Activated CD4-positive, alpha-beta T cell treated with anti-CD3 and anti-CD28 coated beads, Interleukin-2, amount 10 ng/mL, durations not matched to agents 7 days and 5 days (primary cell): Measurements from ENCODE around the gene PRSS56. TPM values are rescaled to one million over a fixed set of nuclear protein-coding genes. Genes with fewer than 3 reads are reported as not detected.

Source experiments
- CTCF ChIA-PET: fragments of 350-600 bp; sonication (Branson Sonifier 250); formaldehyde crosslinking; loops from one replicate; lab custom pipeline; 2021; ENCODE audit warnings: antibody characterized with exemption; lab: Charles Lee
- POLR2A ChIA-PET: fragments of 350-600 bp; sonication (Branson Sonifier 250); formaldehyde crosslinking; loops from one replicate; lab custom pipeline; 2021; ENCODE audit warnings: antibody characterized with exemption; lab: Charles Lee
- DNase-seq: peaks from one replicate; pipeline ENCODE4 v3.0.0-alpha.2; 2020
- H3K27ac Mint-ChIP-seq: one replicate; pipeline ENCODE4 v1.8.0; 2021; ENCODE audit warnings: mild to moderate bottlenecking, moderate library complexity, mixed read lengths
- H3K27me3 Mint-ChIP-seq: one replicate; pipeline ENCODE4 v1.8.0; 2021; ENCODE audit warnings: mixed read lengths
- H3K36me3 Mint-ChIP-seq: one replicate; pipeline ENCODE4 v1.8.0; 2021; ENCODE audit warnings: low read depth, mixed read lengths
- H3K4me1 Mint-ChIP-seq: one replicate; pipeline ENCODE4 v1.8.0; 2021; ENCODE audit warnings: mixed read lengths
- H3K4me3 Mint-ChIP-seq: one replicate; pipeline ENCODE4 v1.8.0; 2021; ENCODE audit warnings: mild to moderate bottlenecking, moderate library complexity, mixed read lengths
- H3K9me3 Mint-ChIP-seq: one replicate; pipeline ENCODE4 v1.8.0; 2021; ENCODE audit warnings: mixed read lengths
- total RNA-seq, 2 experiments: library from RNA; stranded (reverse); gene quantifications; one replicate each; pipeline ENCODE4 v1.2.3, GENCODE V29; 2021

The PRSS56 gene
- total RNA-seq, 2 experiments from 2014 or later, result not detected

DNA sequence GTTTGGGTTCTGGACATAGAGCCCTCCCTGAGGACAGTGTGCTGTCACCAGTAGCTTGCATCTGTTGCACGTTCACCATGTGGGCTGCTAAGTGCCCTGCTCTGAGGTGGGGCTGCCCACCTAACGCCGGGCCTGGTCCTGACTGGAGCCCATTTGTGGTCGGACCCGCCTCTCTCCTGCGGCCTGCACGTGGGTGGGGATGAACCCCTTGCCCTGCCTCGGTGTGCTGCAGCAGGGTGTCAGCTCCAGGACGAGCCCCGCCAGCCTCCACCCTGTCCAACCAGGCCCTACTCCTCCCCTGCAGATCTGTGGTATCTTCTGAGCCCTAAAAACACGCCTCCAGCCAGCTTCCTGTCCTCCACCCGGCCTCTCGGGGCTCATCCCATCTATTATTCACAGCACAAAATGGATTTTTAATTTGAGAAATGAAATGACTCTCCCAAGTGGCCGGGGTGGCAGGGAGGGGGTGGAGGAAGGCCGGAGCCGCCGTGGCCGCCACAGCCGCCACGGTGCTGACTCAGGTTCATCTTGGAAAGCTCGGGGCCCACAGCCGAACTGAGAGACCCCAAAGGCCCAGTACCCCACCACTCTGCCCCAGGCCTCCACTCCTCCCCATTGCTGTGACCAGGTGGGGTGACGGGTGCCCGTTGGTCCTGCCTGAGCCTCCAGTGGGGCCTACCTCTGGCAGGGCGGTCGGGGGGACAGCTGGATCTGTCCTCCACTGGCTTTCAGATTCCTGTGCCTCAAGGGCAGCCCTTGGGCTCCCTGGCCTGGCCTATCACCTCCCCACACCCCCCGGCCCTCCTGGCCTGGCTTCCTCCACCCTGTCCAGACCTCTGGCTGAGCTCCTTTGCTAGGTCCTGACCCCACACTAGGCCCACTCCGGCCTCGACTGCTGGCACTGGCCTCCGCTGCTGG, 29.7 kb upstream of the PRSS56 start:
- H3K9me3 Mint-ChIP-seq, result no peaks in the 10 kb centered on the region
- peaks cover 23% of the 10 kb centered on the region for H3K27me3 Mint-ChIP-seq
- ChIA-PET POLR2A (no interaction called here), CTCF (interaction anchor here (1.4 kb wide), 1 partner anchor 8 kb away, joined by 3 read pairs; no protein-coding TSS in a partner anchor)
- H3K27ac Mint-ChIP-seq, result no peak overlapping the region
- DNase-seq, result no peak
- H3K4me1 Mint-ChIP-seq, result peaks cover 3% of the 10 kb centered on the region
- H3K4me3 Mint-ChIP-seq, result no peak overlapping the region
- no peaks in the 10 kb centered on the region for H3K36me3 Mint-ChIP-seq

DNA sequence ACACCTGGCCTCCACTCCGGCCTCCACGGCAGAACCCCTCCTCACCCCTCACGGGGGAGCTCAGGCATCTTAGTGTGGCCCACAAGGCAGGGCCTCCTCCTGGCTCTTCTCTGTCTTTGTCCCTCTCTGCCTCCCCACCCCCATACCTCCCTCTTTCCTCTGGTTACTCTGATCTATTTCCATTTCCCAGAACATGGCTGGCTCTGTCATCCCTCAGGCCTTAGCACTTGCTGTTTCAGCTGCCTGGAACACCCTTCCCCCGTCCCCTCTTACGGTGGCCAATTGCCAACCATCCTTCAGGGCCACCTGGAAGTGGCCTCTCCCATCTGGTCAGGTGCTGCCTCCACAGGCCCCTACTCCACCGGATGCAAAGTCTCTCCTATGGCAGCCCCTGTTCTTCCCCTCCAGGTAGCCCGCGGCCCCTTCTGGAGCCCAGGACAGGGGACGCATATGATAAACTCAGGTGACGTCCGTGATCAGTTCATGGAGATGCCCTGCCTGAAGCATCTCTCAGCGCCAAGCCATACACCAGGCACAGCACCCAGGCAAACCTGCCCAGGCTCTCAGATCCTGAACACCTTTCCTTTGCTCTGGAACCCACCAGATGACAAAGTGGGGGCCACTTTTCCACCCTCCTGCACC, 28.9 kb upstream of the PRSS56 start:
- Mint-ChIP-seq H3K9me3 (no peaks in the 10 kb centered on the region), H3K27ac (no peak overlapping the region), H3K36me3 (no peaks in the 10 kb centered on the region), H3K4me3 (no peak overlapping the region), H3K4me1 (peaks cover 3% of the 10 kb centered on the region), H3K27me3 (peaks cover 22% of the 10 kb centered on the region)
- ChIA-PET POLR2A (no interaction called here), CTCF (no interaction called here)
- no peak for DNase-seq

DNA sequence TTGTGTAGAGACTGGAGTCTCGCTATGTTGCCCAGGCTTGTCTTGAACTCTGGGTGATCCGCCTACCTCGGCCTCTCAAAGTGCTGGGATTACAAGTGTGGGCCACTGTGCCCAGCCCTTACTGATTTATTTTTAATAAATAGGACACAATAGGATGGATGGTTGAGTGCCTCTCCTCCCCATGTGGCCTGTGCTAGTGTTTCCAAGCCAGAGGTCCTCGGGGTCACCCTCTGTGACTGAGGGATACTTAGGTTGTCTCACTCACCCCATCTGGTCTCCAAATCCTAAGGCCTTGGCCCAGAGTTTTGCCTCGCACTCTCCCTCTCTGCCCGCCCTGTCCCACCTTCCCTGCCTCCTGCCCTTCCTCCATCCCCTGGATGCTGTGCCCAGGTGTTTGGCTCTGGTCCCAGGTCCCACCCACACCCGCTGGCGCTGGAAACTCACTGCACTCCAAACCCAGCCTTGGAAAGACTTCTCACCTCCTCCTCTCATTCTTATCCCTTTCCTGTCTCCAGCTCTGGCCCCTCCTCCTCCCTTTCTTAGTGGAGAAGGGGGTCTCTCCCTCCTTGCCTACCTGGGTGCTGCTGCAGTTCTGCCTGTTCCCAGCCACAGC, 27.8 kb upstream of the PRSS56 start:
- H3K36me3 Mint-ChIP-seq, result no peaks in the 10 kb centered on the region
- H3K4me3 Mint-ChIP-seq, result no peak overlapping the region
- CTCF ChIA-PET, result no interaction called here
- H3K27me3 Mint-ChIP-seq, result peaks cover 18% of the 10 kb centered on the region
- H3K27ac Mint-ChIP-seq, result no peak overlapping the region
- POLR2A ChIA-PET, result no interaction called here
- no peak for DNase-seq
- H3K4me1 Mint-ChIP-seq, result no peaks in the 10 kb centered on the region
- H3K9me3 Mint-ChIP-seq, result no peaks in the 10 kb centered on the region

DNA sequence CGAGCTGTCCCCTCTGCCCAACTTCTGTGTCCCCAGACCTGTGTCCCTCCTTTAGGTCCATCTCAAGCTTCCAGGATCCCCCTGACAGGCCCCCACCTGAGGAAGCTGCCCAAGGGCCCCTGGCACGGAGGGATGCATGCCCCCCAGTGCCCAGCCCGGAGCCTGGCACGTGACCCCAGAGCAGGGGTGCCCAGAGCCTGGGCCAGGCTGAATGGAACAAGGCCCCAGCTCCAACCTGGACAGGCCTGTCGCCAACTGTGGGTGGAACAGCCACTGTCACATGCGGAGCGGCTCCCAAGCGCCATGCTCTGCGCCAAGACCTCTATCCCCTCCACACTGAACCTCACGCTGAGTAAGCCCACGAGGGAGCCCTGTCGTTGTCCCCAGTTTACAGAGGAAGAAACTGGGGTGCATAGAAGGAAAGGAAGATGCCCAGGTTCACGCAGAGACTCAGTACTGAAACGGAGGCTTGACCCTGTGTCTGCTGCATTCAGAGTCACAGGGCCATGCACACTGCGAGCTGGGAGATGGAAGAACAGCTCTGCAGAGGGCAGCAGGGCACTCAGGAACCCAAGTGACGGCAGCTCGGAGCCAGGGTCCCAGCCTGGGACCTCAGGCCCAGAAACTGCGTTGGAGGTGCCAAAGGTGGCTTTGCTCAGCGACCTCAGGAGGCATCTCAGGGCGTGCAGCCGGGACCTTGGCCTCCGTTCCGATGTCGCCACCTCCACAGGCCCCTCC, 27.1 kb upstream of the PRSS56 start:
- Mint-ChIP-seq H3K4me3 (no peak overlapping the region), H3K9me3 (no peaks in the 10 kb centered on the region), H3K27ac (no peak overlapping the region), H3K27me3 (peaks cover 15% of the 10 kb centered on the region), H3K36me3 (no peaks in the 10 kb centered on the region), H3K4me1 (no peaks in the 10 kb centered on the region)
- POLR2A ChIA-PET, result no interaction called here
- CTCF ChIA-PET, result no interaction called here
- no peak for DNase-seq

DNA sequence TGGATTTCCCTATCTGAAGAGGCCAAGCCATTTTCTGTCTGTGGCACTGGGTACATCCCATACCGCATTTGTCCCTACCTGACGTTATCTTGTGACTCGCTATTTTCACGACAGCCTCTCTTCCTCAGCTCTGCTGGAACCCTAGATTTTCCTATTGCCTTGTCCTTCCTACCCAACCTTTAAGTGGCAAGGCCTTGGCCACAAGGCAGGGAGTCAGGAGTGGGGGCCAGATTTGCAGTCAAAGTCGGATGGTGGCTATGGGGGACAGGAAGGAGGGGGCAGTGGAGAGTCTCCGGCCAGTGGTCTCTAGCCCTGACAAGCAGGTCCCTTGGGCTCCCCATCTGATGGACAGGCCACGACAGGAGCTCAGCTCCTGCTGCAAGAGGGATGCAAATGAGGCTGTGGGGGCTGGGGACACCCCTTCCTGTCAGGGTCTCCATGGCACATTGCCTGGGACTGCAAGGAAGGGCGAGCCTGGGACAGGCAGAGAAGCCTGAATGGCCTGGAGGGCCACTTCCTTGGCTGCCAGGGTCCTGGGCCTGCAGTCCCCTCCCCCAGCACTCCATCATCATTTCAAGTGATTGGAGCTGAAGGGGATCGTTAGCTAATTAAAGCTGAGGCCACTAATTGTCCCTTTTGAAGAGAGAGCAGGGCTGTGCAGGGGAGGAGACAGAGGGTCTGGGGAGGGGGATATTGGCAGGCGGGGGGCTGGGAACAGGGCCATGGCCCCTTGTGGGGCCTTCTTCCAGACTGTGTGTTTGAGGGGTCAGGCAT, 26.3 kb upstream of the PRSS56 start:
- ChIA-PET POLR2A (no interaction called here), CTCF (no interaction called here)
- Mint-ChIP-seq H3K9me3 (no peaks in the 10 kb centered on the region), H3K27me3 (peaks cover 11% of the 10 kb centered on the region), H3K4me3 (no peak overlapping the region), H3K27ac (no peak overlapping the region), H3K36me3 (no peaks in the 10 kb centered on the region), H3K4me1 (no peaks in the 10 kb centered on the region)
- no peak for DNase-seq

DNA sequence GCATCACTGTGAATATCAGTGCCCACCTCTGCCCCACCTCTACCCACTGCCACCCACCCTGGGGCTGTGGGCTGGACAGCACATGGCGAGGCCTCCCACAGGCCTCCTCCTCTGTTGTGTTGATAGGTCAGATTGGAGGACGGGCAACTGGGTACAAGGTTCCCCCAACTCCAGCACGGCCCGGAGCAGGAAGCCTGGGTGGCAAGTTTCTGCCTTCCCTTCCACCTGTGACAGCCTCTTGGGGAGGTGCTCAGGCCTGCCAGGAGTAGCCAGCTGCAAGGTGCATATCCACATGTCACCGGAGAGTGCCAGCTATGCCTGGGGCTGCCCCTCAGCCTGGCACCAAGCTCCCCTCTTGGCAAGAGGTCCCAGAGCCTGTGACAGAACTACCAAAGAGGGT, 25.6 kb upstream of the PRSS56 start:
- Mint-ChIP-seq H3K27me3 (peaks cover 6% of the 10 kb centered on the region), H3K36me3 (no peaks in the 10 kb centered on the region), H3K4me1 (no peaks in the 10 kb centered on the region), H3K27ac (no peak overlapping the region), H3K4me3 (no peak overlapping the region), H3K9me3 (no peaks in the 10 kb centered on the region)
- ChIA-PET CTCF (no interaction called here), POLR2A (no interaction called here)
- DNase-seq, result no peak

DNA sequence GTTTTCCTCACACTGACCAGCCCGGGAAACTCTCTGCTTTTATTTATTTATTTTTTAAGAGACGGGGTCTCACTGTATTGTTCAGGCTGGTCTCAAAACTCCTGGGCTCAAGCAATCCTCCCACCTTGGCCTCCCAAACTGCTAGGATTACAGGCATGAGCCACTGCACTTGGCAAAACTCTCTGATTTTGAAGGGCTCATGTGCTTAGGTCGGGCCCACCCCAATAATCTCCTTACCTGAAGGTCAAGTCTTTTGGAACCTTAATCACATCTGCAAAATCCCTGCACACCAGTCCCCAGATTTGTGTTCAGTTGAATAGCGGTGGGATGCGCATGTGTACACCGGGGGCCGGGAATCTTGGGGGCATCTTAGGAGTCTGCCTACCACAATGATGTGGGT, 24.9 kb upstream of the PRSS56 start:
- H3K27ac Mint-ChIP-seq, result no peak overlapping the region
- CTCF ChIA-PET, result no interaction called here
- no peaks in the 10 kb centered on the region for H3K9me3 Mint-ChIP-seq
- POLR2A ChIA-PET, result no interaction called here
- H3K4me3 Mint-ChIP-seq, result no peak overlapping the region
- peaks cover 4% of the 10 kb centered on the region for H3K27me3 Mint-ChIP-seq
- H3K36me3 Mint-ChIP-seq, result no peaks in the 10 kb centered on the region
- DNase-seq, result no peak
- no peaks in the 10 kb centered on the region for H3K4me1 Mint-ChIP-seq

DNA sequence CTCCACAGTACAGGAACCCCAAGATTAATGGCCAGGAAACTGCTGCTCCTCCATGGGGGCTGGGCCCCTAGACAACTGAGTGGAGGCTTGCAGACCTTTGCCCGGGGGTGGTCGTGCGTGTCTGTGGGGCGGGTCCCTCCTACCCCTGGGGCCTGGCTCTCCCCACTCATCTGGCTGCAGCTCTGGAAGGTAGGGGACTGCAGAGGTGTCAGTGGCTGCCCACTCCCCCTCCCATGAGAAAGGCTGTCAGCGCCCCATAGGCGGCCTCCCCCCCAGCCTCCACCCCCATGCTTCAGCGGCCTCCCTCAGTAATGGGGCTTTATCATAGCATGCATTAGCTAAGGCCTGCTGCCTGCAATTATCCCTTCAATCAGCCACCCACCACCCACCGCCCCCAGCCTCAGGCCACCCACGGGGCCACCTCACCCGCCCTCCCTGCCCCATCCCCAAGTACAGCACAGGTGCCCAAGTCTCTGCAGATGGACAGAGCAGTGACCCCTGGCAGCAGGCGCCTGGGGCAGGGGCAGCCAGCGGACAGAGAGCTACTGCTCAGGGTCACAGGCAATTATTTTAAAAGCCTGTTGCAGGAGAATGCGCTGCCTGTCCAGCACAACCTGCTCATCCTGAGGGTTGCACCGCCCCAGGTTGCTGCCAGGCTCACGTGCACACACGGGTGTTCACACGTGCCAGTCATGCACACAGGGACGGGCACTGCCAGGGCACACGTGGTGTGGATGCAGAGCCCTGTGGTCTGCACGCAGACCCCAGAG, 23.5 kb upstream of the PRSS56 start:
- H3K4me1 Mint-ChIP-seq, result no peaks in the 10 kb centered on the region
- DNase-seq, result no peak
- no peaks in the 10 kb centered on the region for H3K36me3 Mint-ChIP-seq
- H3K9me3 Mint-ChIP-seq, result no peaks in the 10 kb centered on the region
- H3K27me3 Mint-ChIP-seq, result peaks cover 12% of the 10 kb centered on the region
- CTCF ChIA-PET, result no interaction called here
- no peak overlapping the region for H3K4me3 Mint-ChIP-seq
- H3K27ac Mint-ChIP-seq, result no peak overlapping the region
- POLR2A ChIA-PET, result no interaction called here

DNA sequence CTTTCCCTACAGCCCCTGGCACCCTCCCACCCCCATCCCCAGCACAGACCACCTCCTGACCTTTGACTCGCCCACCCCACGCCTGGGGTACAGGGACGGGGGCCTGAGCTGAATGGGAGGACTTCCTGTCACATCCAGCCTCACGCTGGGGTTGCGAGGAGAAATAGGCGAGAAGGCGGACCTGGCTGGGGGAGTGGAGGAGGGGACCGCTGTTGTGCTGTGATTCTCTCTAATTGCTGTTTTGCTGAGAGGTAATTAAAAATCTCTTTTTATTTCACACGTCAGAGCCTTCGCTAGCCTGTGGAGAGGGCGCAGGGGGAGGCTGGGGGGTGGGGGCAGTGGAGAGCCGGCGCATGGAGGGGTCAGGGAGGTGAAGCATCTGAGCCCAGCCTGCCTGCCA, 22.8 kb upstream of the PRSS56 start:
- H3K36me3 Mint-ChIP-seq, result no peaks in the 10 kb centered on the region
- DNase-seq, result no peak
- peaks cover 14% of the 10 kb centered on the region for H3K27me3 Mint-ChIP-seq
- H3K4me3 Mint-ChIP-seq, result no peak overlapping the region
- POLR2A ChIA-PET, result no interaction called here
- H3K9me3 Mint-ChIP-seq, result no peaks in the 10 kb centered on the region
- H3K27ac Mint-ChIP-seq, result no peak overlapping the region
- H3K4me1 Mint-ChIP-seq, result no peaks in the 10 kb centered on the region
- CTCF ChIA-PET, result no interaction called here

DNA sequence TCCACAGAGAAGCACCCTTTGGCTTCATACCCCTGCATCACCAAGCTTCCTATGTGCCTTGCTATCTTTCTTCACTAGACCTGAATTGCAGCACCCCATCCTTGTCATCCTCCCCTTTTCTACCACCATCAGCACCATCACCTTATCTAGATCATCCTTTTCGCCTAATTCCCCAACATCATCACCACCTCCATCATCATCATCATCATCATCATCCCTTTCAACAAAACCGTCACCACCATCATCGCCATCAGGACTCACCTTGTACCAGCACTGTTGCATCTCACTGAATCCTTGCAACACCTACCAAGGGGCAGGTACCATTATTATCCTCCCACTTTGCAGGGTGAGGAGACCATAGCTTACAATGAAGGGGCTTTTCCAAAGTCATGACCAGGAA, 21.7 kb upstream of the PRSS56 start:
- Mint-ChIP-seq H3K9me3 (no peaks in the 10 kb centered on the region), H3K4me3 (no peak overlapping the region), H3K36me3 (no peaks in the 10 kb centered on the region), H3K4me1 (peaks cover 2% of the 10 kb centered on the region), H3K27ac (no peak overlapping the region), H3K27me3 (peaks cover 20% of the 10 kb centered on the region)
- CTCF ChIA-PET, result interaction anchor here (1.2 kb wide), 1 partner anchor 9 kb away, joined by 3 read pairs; no protein-coding TSS in a partner anchor
- POLR2A ChIA-PET, result no interaction called here
- no peak for DNase-seq

DNA sequence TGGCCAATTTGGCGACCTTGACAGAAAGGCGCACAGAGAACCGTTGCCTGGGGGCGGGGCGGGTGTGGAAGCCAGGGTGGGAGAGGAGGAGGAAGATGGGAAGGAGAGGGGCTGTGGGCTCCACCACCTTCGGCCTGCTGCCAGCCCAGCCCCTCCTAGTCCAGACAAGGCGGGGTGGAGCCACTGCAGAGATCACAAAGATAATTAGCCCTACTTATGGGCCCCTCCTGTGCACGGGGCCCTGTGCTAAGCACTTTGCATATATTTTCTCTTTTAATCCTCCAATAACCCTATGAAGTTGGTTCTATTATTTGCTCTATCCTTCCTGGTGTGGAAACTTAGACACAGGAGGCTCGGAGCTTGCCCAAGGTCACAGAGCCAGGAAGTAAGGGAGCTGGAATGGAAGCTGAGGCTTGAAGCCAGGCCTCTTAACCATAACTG, 18.8 kb upstream of the PRSS56 start:
- Mint-ChIP-seq H3K36me3 (no peaks in the 10 kb centered on the region), H3K27me3 (peaks cover 47% of the 10 kb centered on the region), H3K27ac (no peak overlapping the region), H3K4me1 (peaks cover 2% of the 10 kb centered on the region), H3K9me3 (no peaks in the 10 kb centered on the region), H3K4me3 (no peak overlapping the region)
- ChIA-PET CTCF (no interaction called here), POLR2A (no interaction called here)
- no peak for DNase-seq
